Measurements from ENCODE around the gene LCN9. TPM values are rescaled to one million over a fixed set of nuclear protein-coding genes. Genes with fewer than 3 reads are reported as not detected.

Gene LCN9
- total RNA-seq, 4 donors from 2014 or later, result not detected

DNA sequence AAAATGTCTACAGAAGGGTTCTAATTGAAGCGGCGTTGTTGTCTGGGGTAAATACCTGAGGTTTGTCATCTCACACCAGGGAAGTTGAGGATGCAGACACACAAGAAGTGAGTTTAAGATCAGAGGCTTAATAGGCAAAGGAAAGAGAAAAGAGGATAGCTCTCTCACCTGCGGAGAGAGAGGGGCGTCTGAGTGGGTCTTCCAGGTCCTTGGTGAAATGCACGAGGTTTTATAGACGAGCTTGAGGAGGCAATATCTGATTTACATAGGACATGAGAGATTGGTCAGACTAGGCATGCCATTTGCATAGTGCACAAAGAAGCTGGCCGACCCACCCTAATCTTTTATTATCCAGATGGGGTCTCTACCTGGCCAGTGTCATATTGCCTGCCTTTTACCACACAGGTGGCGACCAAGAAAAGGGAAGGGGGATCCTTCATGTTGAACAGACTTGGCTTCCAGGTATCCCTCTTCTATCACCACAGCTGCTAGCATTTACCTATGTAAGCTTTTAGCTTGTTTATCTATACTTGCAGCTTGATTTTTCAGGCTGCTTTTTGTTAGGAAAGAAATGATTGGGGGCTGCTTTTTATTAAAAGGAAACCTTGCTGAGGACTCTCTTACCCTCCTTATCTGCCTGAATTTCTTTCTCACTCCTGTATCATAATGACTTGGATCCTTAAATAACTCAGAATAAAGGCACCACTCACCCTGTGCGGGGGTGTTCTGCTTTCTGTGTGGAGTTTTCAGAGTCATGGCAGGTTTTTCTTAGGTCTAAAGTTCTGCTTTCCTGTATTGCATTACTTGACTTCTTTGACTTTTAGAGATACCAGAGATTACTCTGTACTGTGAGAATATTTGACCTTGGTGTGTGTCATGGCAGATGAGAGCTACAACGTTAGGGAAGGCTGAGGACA lies 14.4 kb upstream of the LCN9 start:
- TF ChIP-seq CTCF (IDR thresholded peaks at IDR 0.05), result no peak
- TF ChIP-seq POLR2A (IDR thresholded peaks at IDR 0.05), result no peak
- Histone ChIP-seq H3K9me3 (no peaks in the 10 kb centered on the region), H3K4me1 (no peaks in the 10 kb centered on the region), H3K27me3 (no peaks in the 10 kb centered on the region), H3K27ac (no peak overlapping the region), H3K36me3 (no peaks in the 10 kb centered on the region), H3K4me3 (replicated peaks in 1 of 3) (no peak overlapping the region)
- DNase-seq, result no peak
- intact Hi-C loops (cut with DNase I), result no loop called here
- WGBS, 2 donors, result 78 to 81% methylated on average over 10 of the region's 10 CpGs

GRCh38 chr9:135649508-135649907 lies 13.6 kb upstream of the LCN9 start:
- 65 to 67% methylated on average over 2 of the region's 2 CpGs for WGBS, 2 donors
- no peaks in the 10 kb centered on the region for H3K27me3 ChIP-seq
- H3K4me3 ChIP-seq (replicated peaks in 1 of 3), result no peak overlapping the region
- H3K9me3 ChIP-seq, result no peaks in the 10 kb centered on the region
- no peaks in the 10 kb centered on the region for H3K36me3 ChIP-seq
- H3K27ac ChIP-seq, result no peak overlapping the region
- intact Hi-C loops (cut with DNase I), result no loop called here
- TF ChIP-seq POLR2A (IDR thresholded peaks at IDR 0.05), result no peak
- H3K4me1 ChIP-seq, result no peaks in the 10 kb centered on the region
- DNase-seq, result no peak

GRCh38 chr9:135650408-135650807 lies 12.7 kb upstream of the LCN9 start:
- WGBS, 2 donors, result 88 to 92% methylated on average over 17 of the region's 17 CpGs
- H3K9me3 ChIP-seq, result no peaks in the 10 kb centered on the region
- H3K4me1 ChIP-seq, result no peaks in the 10 kb centered on the region
- no peak overlapping the region for H3K27ac ChIP-seq
- intact Hi-C loops (cut with DNase I), result no loop called here
- no peak overlapping the region for H3K4me3 ChIP-seq (replicated peaks in 1 of 3)
- no peaks in the 10 kb centered on the region for H3K36me3 ChIP-seq
- no peaks in the 10 kb centered on the region for H3K27me3 ChIP-seq
- TF ChIP-seq POLR2A (IDR thresholded peaks at IDR 0.05) (no peak), CTCF (IDR thresholded peaks at IDR 0.05) (no peak)
- DNase-seq, result no peak

DNA sequence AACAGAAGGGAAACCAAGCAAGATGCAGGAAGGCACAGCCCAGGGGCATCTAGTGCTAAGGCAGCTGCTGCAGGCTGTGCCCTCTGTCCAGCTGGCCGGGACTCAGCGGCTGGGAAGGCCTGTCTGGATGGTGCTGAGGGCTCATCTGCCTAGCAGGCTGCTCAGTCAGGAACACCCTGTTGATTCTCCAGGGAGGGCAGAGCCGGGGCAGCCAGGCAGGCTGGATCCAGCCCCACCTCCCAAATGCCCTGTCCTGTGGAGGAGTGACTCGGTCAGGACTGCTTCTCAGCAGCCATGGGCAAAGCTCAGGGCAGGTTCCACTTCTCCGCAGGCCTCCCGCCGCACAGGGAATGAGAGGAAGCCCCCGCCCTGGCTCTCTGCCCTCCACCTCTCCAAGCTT lies 7.8 kb upstream of the LCN9 start:
- WGBS, 2 donors, result 60 to 66% methylated on average over 4 to 8 of the region's 8 CpGs
- Histone ChIP-seq H3K27ac (no peak overlapping the region), H3K4me1 (no peaks in the 10 kb centered on the region), H3K27me3 (no peaks in the 10 kb centered on the region), H3K4me3 (replicated peaks in 1 of 3) (no peak overlapping the region), H3K9me3 (no peaks in the 10 kb centered on the region), H3K36me3 (no peaks in the 10 kb centered on the region)
- intact Hi-C loops (cut with DNase I), result no loop called here
- no peak for DNase-seq
- no peak for TF ChIP-seq POLR2A (IDR thresholded peaks at IDR 0.05)

- Histone ChIP-seq H3K4me1 (no peaks in the 10 kb centered on the region), H3K27me3 (no peaks in the 10 kb centered on the region), H3K4me3 (replicated peaks in 1 of 3) (no peak overlapping the region), H3K9me3 (no peaks in the 10 kb centered on the region), H3K27ac (no peak overlapping the region), H3K36me3 (no peaks in the 10 kb centered on the region)
- intact Hi-C loops (cut with DNase I), result no loop called here
- no peak for DNase-seq
- TF ChIP-seq POLR2A (IDR thresholded peaks at IDR 0.05), result no peak
- TF ChIP-seq CTCF (IDR thresholded peaks at IDR 0.05), result no peak
- WGBS, 2 donors, result 85 to 89% methylated on average over 15 of the region's 15 CpGs
Measured at GRCh38 chr9:135657416-135657815, 5.7 kb upstream of the LCN9 start.

GRCh38 chr9:135659252-135659651 lies 3.9 kb upstream of the LCN9 start:
- no peak overlapping the region for H3K27ac ChIP-seq
- intact Hi-C loops (cut with DNase I), result no loop called here
- DNase-seq, result no peak
- no peaks in the 10 kb centered on the region for H3K4me1 ChIP-seq
- no peak for TF ChIP-seq CTCF (IDR thresholded peaks at IDR 0.05)
- no peak for TF ChIP-seq POLR2A (IDR thresholded peaks at IDR 0.05)
- 83 to 85% methylated on average over 13 of the region's 13 CpGs for WGBS, 2 donors
- H3K4me3 ChIP-seq (replicated peaks in 1 of 3), result no peak overlapping the region
- no peaks in the 10 kb centered on the region for H3K9me3 ChIP-seq
- no peaks in the 10 kb centered on the region for H3K27me3 ChIP-seq
- H3K36me3 ChIP-seq, result no peaks in the 10 kb centered on the region

All from thyroid gland (tissue), 4 donors.